Stimulated activated naive CD8-positive, alpha-beta T cell treated with anti-CD3 and anti-CD28 coated beads, Interleukin-15, amount 100 ng/mL, for 72 hours (primary cell): ENCODE results near the gene MACROD2.

Source experiments
- ATAC-seq: fragments of 150-1000 bp; cut with Tn5 transposase; 2 replicates; pipeline ENCODE4 v1.10.0; 2021; ENCODE audit warnings: mild to moderate bottlenecking, moderate library complexity
- DNase-seq, 2 donors: peaks; one replicate each; pipeline ENCODE4 v3.0.0; 2021 to 2022
- H3K27ac Mint-ChIP-seq, 2 donors: one replicate each; pipeline ENCODE4 v1.8.0; 2022; ENCODE audit warnings: mild to moderate bottlenecking in 2 of 2, mixed read lengths in 2 of 2, moderate library complexity in 2 of 2
- H3K27me3 Mint-ChIP-seq: one replicate; pipeline ENCODE4 v1.8.0; 2022; ENCODE audit warnings: mixed read lengths
- H3K4me1 Mint-ChIP-seq: one replicate; pipeline ENCODE4 v1.8.0; 2022; ENCODE audit warnings: mild to moderate bottlenecking, mixed read lengths
- H3K4me3 Mint-ChIP-seq, 2 donors: one replicate each; pipeline ENCODE4 v1.8.0; 2022; ENCODE audit warnings: mild to moderate bottlenecking in 2 of 2, mixed read lengths in 2 of 2, moderate library complexity in 1 of 2
- H3K9me3 Mint-ChIP-seq, 2 donors: one replicate each; pipeline ENCODE4 v1.8.0; 2022; ENCODE audit warnings: mixed read lengths in 2 of 2

MACROD2 gene

GRCh38 chr20:14343491-14344065 lies 348.3 kb downstream of the MACROD2 start:
- ATAC-seq (no peak), DNase-seq (no peak)
- Mint-ChIP-seq H3K4me3 (no peak overlapping the region), H3K27ac (no peak overlapping the region), H3K27me3 (no peaks in the 10 kb centered on the region), H3K4me1 (no peaks in the 10 kb centered on the region), H3K9me3 (peaks cover 0 to 7% of the 10 kb centered on the region in 2 donors)

- DNase-seq (no peak), ATAC-seq (no peak)
- H3K9me3 Mint-ChIP-seq, result peaks cover 0 to 7% of the 10 kb centered on the region in 2 donors
- H3K27me3 Mint-ChIP-seq, result no peaks in the 10 kb centered on the region
- no peak overlapping the region for H3K4me3 Mint-ChIP-seq
- no peaks in the 10 kb centered on the region for H3K4me1 Mint-ChIP-seq
- no peak overlapping the region for H3K27ac Mint-ChIP-seq
Measured at GRCh38 chr20:14344746-14345145, 349.4 kb downstream of the MACROD2 start.

GRCh38 chr20:14355791-14356190 lies 360.5 kb downstream of the MACROD2 start:
- Mint-ChIP-seq H3K4me1 (no peaks in the 10 kb centered on the region), H3K9me3 (peaks cover 0 to 5% of the 10 kb centered on the region in 2 donors), H3K4me3 (no peak overlapping the region), H3K27me3 (no peaks in the 10 kb centered on the region), H3K27ac (no peak overlapping the region)
- no peak for DNase-seq
- ATAC-seq, result no peak

GRCh38 chr20:14360416-14360815 lies 365.1 kb downstream of the MACROD2 start:
- no peak overlapping the region for H3K27ac Mint-ChIP-seq
- ATAC-seq, result no peak
- H3K9me3 Mint-ChIP-seq, result peaks cover 6 to 11% of the 10 kb centered on the region in 2 donors
- H3K27me3 Mint-ChIP-seq, result no peaks in the 10 kb centered on the region
- no peaks in the 10 kb centered on the region for H3K4me1 Mint-ChIP-seq
- H3K4me3 Mint-ChIP-seq, result no peak overlapping the region
- DNase-seq, result no peak

GRCh38 chr20:14361509-14362345 lies 366.4 kb downstream of the MACROD2 start:
- DNase-seq (no peak), ATAC-seq (no peak)
- no peak overlapping the region for H3K4me3 Mint-ChIP-seq
- H3K4me1 Mint-ChIP-seq, result no peaks in the 10 kb centered on the region
- H3K9me3 Mint-ChIP-seq, result peaks cover 6 to 11% of the 10 kb centered on the region in 2 donors
- no peak overlapping the region for H3K27ac Mint-ChIP-seq
- H3K27me3 Mint-ChIP-seq, result no peaks in the 10 kb centered on the region

- Mint-ChIP-seq H3K4me1 (no peaks in the 10 kb centered on the region), H3K9me3 (no peaks in the 10 kb centered on the region), H3K4me3 (no peak overlapping the region), H3K27me3 (no peaks in the 10 kb centered on the region), H3K27ac (no peak overlapping the region)
- ATAC-seq (no peak), DNase-seq (no peak)
Measured at GRCh38 chr20:14374196-14374595, 378.9 kb downstream of the MACROD2 start.

GRCh38 chr20:14375416-14375985 lies 380.2 kb downstream of the MACROD2 start:
- H3K4me3 Mint-ChIP-seq, result no peak overlapping the region
- H3K9me3 Mint-ChIP-seq, result no peaks in the 10 kb centered on the region
- H3K27ac Mint-ChIP-seq, result no peak overlapping the region
- DNase-seq (no peak), ATAC-seq (no peak)
- H3K4me1 Mint-ChIP-seq, result no peaks in the 10 kb centered on the region
- no peaks in the 10 kb centered on the region for H3K27me3 Mint-ChIP-seq

GRCh38 chr20:14378326-14378725 lies 383.0 kb downstream of the MACROD2 start:
- DNase-seq (no peak), ATAC-seq (no peak)
- Mint-ChIP-seq H3K4me1 (no peaks in the 10 kb centered on the region), H3K4me3 (no peak overlapping the region), H3K27me3 (no peaks in the 10 kb centered on the region), H3K9me3 (peaks cover 0 to 7% of the 10 kb centered on the region in 2 donors), H3K27ac (no peak overlapping the region)

- Mint-ChIP-seq H3K27me3 (no peaks in the 10 kb centered on the region), H3K9me3 (peaks cover 7% of the 10 kb centered on the region in 2 donors), H3K27ac (no peak overlapping the region), H3K4me1 (no peaks in the 10 kb centered on the region), H3K4me3 (no peak overlapping the region)
- ATAC-seq, result no peak
- DNase-seq, result no peak
Measured at GRCh38 chr20:14383335-14383734, 388.0 kb downstream of the MACROD2 start.

GRCh38 chr20:14384416-14385175 lies 389.3 kb downstream of the MACROD2 start:
- DNase-seq (no peak), ATAC-seq (no peak)
- Mint-ChIP-seq H3K27ac (no peak overlapping the region), H3K9me3 (peaks cover 7% of the 10 kb centered on the region in 2 donors), H3K4me1 (no peaks in the 10 kb centered on the region), H3K27me3 (no peaks in the 10 kb centered on the region), H3K4me3 (no peak overlapping the region)

- ATAC-seq (no peak), DNase-seq (no peak)
- Mint-ChIP-seq H3K4me1 (no peaks in the 10 kb centered on the region), H3K4me3 (no peak overlapping the region), H3K9me3 (peaks cover 7% of the 10 kb centered on the region in 2 donors), H3K27ac (no peak overlapping the region), H3K27me3 (no peaks in the 10 kb centered on the region)
Measured at GRCh38 chr20:14385176-14385740, 389.9 kb downstream of the MACROD2 start.

- Mint-ChIP-seq H3K27ac (no peak overlapping the region), H3K4me3 (no peak overlapping the region), H3K27me3 (no peaks in the 10 kb centered on the region), H3K9me3 (peaks cover 1 to 20% of the 10 kb centered on the region in 2 donors), H3K4me1 (no peaks in the 10 kb centered on the region)
- DNase-seq (no peak), ATAC-seq (no peak)
Measured at GRCh38 chr20:14386726-14387125, 391.4 kb downstream of the MACROD2 start.

GRCh38 chr20:14401479-14402138 lies 406.3 kb downstream of the MACROD2 start:
- H3K27me3 Mint-ChIP-seq, result no peaks in the 10 kb centered on the region
- no peak for ATAC-seq
- no peaks in the 10 kb centered on the region for H3K4me1 Mint-ChIP-seq
- peaks cover 0 to 9% of the 10 kb centered on the region in 2 donors for H3K9me3 Mint-ChIP-seq
- H3K4me3 Mint-ChIP-seq, result no peak overlapping the region
- DNase-seq, result no peak
- H3K27ac Mint-ChIP-seq, result no peak overlapping the region

GRCh38 chr20:14404515-14404914 lies 409.2 kb downstream of the MACROD2 start:
- DNase-seq (no peak), ATAC-seq (no peak)
- H3K9me3 Mint-ChIP-seq, result peaks cover 6 to 12% of the 10 kb centered on the region in 2 donors
- H3K27ac Mint-ChIP-seq, result no peak overlapping the region
- no peaks in the 10 kb centered on the region for H3K4me1 Mint-ChIP-seq
- H3K4me3 Mint-ChIP-seq, result no peak overlapping the region
- H3K27me3 Mint-ChIP-seq, result no peaks in the 10 kb centered on the region

- no peaks in the 10 kb centered on the region for H3K4me1 Mint-ChIP-seq
- no peak overlapping the region for H3K27ac Mint-ChIP-seq
- peaks cover 5 to 6% of the 10 kb centered on the region in 2 donors for H3K9me3 Mint-ChIP-seq
- DNase-seq (no peak), ATAC-seq (no peak)
- H3K27me3 Mint-ChIP-seq, result no peaks in the 10 kb centered on the region
- no peak overlapping the region for H3K4me3 Mint-ChIP-seq
Measured at GRCh38 chr20:14406495-14406894, 411.2 kb downstream of the MACROD2 start.
